Panc1 (cell line): Measurements from ENCODE around the gene RGS12.

Source experiments
- CTCF ChIP-seq: fragments of 450-650 bp; IDR thresholded peaks from 2 replicates; pipeline ENCODE4 v1.5.1; 2017; ENCODE audit warnings: mild to moderate bottlenecking
- POLR2AphosphoS5 ChIP-seq: IDR thresholded peaks from 2 replicates; pipeline ENCODE4 v1.6.1; 2012; ENCODE audit warnings: mild to moderate bottlenecking, low read depth, low read length, moderate library complexity

- no peak for TF ChIP-seq POLR2AphosphoS5
- TF ChIP-seq CTCF = no peak
Observed at GRCh38 chr4:3308691-3309090, 15.9 kb downstream of the RGS12 start.
